Cardiac fibroblast (primary cell): ENCODE measurements around the gene SFT2D3.

Experiments used
- DNase-seq, 2 donors: peaks; one replicate each; pipeline versions ENCODE4 v3.0.0 to v3.0.0-alpha.2; 2010; ENCODE audit warnings: low read depth in 2 of 2
- H3K4me3 ChIP-seq, 2 donors: replicated peaks in 1 of 2; 1 replicate in 1 of 2; 2 replicates in 1 of 2; pipeline ENCODE4 v1.5.1; 2011; ENCODE audit warnings: low read depth in 2 of 2, low read length in 2 of 2, mild to moderate bottlenecking in 2 of 2, moderate library complexity in 1 of 2
- CTCF ChIP-seq: IDR thresholded peaks from one replicate; pipeline ENCODE4 v1.5.1; 2011; ENCODE audit warnings: low read depth, mild to moderate bottlenecking, low read length, inconsistent platforms

Gene SFT2D3

DNA sequence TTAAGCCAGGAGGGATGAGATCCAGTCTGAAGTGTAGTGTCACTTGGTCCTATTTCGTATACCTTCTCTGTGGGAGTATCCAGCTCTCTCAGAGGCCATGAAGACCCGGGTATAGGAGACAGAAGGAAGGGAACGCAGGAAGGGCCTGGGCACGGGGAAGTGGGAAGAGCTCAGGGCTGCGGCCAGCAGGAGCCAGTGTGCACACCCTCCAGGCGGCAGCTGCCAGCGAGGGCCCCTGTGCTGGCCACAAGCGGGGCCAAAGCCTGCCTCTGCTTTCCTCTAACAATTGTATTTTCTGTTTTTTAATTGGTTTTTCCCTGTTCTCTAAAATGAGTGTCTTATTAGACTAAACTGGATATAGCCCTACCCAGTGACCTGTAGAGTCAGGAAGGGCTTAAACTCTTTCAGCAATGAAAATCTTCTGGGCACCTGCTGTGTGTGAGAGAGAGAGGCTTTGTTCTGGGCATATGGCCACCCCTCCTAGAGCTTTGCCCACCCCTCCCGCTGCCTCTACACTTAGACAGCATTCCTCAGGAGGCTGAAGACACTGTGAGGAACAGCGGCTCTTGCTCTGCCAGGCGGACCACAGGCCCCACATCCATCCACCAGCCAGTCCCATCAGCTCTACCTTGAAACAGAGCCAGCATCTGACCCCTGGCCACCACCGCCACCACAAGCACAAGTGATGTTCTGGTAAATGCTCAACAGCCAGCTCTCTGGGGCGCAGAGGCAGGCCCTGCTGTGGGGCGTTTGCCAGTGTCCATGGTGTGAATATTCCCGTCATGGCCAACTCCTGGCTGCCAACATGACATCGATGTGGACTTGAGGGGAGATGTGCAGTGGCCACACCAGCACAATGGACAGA lies 45.9 kb upstream of the SFT2D3 start:
- no peak overlapping the region for H3K4me3 ChIP-seq
- no peak for TF ChIP-seq CTCF
- no peak for DNase-seq

GRCh38 chr2:127656569-127657231 lies 44.6 kb upstream of the SFT2D3 start:
- H3K4me3 ChIP-seq: no peak overlapping the region
- no peak for DNase-seq
- TF ChIP-seq CTCF: no peak

- H3K4me3 ChIP-seq: no peak overlapping the region
- DNase-seq: no peak
- no peak for TF ChIP-seq CTCF
These were observed 44.1 kb upstream of the SFT2D3 start for GRCh38 chr2:127657232-127657595.

GRCh38 chr2:127658146-127658545 lies 43.2 kb upstream of the SFT2D3 start:
- DNase-seq: no peak
- H3K4me3 ChIP-seq: no peak overlapping the region
- TF ChIP-seq CTCF: no peak

- TF ChIP-seq CTCF: no peak
- H3K4me3 ChIP-seq: no peak overlapping the region
- DNase-seq: no peak
These were observed 42.5 kb upstream of the SFT2D3 start for GRCh38 chr2:127658641-127659407.

- no peak overlapping the region for H3K4me3 ChIP-seq
- DNase-seq: peak in 1 of 2 donors; percentile 66
- no peak for TF ChIP-seq CTCF
These were observed 41.6 kb upstream of the SFT2D3 start for GRCh38 chr2:127659408-127660290.
